Heart right ventricle (tissue), 16 donors: Measurements from ENCODE around the gene SPOCK2. TPM values are rescaled to one million over a fixed set of nuclear protein-coding genes. Genes with fewer than 3 reads are reported as not detected.

ENCODE experiments used
- ATAC-seq, 8 donors: fragments of 200-7000 bp; cut with Tn5 transposase; one replicate each; pipeline ENCODE4 v1.9.1; 2020; ENCODE audit warnings: mild to moderate bottlenecking in 8 of 8, moderate library complexity in 8 of 8, moderate number of reproducible peaks in 1 of 8
- DNase-seq, 2 donors: peaks; one replicate each; pipeline ENCODE4 v3.0.0-alpha.2; 2020
- H3K27ac ChIP-seq, 10 donors: fragments of 200-600 bp; sonication (generic) in 2 of 10; one replicate each; pipeline versions ENCODE4 v1.5.0 to v1.8.0; 2020 to 2022; ENCODE audit warnings: mild to moderate bottlenecking in 3 of 10
- H3K27me3 ChIP-seq, 7 donors: fragments of 200-600 bp; one replicate each; pipeline ENCODE4 v1.8.0; 2021 to 2022; ENCODE audit warnings: mild to moderate bottlenecking in 2 of 7
- H3K36me3 ChIP-seq, 9 donors: fragments of 200-600 bp; sonication (generic) in 1 of 9; one replicate each; pipeline versions ENCODE4 v1.5.0 to v1.8.0; 2020 to 2022; ENCODE audit warnings: mild to moderate bottlenecking in 2 of 9
- H3K4me1 ChIP-seq, 9 donors: fragments of 200-600 bp; sonication (generic) in 1 of 9; one replicate each; pipeline versions ENCODE4 v1.5.0 to v1.8.0; 2020 to 2022; ENCODE audit warnings: mild to moderate bottlenecking in 4 of 9
- H3K4me3 ChIP-seq, 10 donors: fragments of 200-600 bp; sonication (generic) in 2 of 10; one replicate each; pipeline versions ENCODE4 v1.5.0 to v1.8.0; 2020 to 2022; ENCODE audit warnings: mild to moderate bottlenecking in 7 of 10, moderate library complexity in 2 of 10
- H3K9me3 ChIP-seq, 11 donors: fragments of 200-600 bp in 10 of 11; sonication (generic) in 2 of 11; one replicate each; pipeline versions ENCODE4 v1.5.0 to v1.8.0; 2013 to 2022; ENCODE audit warnings: mild to moderate bottlenecking in 2 of 11, control low read depth in 1 of 11, moderate library complexity in 1 of 11
- CTCF ChIP-seq, 9 donors: fragments of 200-600 bp; sonication (generic) in 2 of 9; IDR thresholded peaks; one replicate each; pipeline versions ENCODE4 v1.5.0 to v1.8.0; 2021 to 2022; ENCODE audit warnings: antibody characterized with exemption in 9 of 9, mild to moderate bottlenecking in 5 of 9, moderate library complexity in 1 of 9
- WGBS, 2 donors: extraction: QIAGEN DNeasy Blood & Tissue Kit; methylation state at CpG; one replicate each; pipeline ENCODE4 v1.1.7; 2013; ENCODE audit warnings: inconsistent platforms in 1 of 2; 5-methylcytosine and 5-hydroxymethylcytosine counted together
- intact Hi-C, 10 donors: fragments of 100-400 bp; cut with DNase I; formaldehyde crosslinking; loops; one replicate each; pipeline versions ENCODE4 v1.11.1 to v1.14.2; 2022
- polyA plus RNA-seq, 2 donors: library from polyadenylated mRNA; stranded (reverse); fragments of 200-250 nt; gene quantifications; one replicate each; pipeline ENCODE4 v1.2.3, GENCODE V29; 2013
- total RNA-seq, 10 donors: library from RNA; stranded (reverse); fragmentation: NEBNext Ultra II Directional in 3 of 10; extraction: Animal tissue kit (Norgen Biotek cat#: 25700) in 3 of 10; gene quantifications; one replicate each; pipeline versions ENCODE4 v1.2.1 to v1.2.4, GENCODE V29; 2021 to 2023
- donor health status: Arrhythmogenic right ventricular cardiomyopathy.
- donor health status: ischemic (EF 13 %, LVEDD 7.1; RV severe dilation, severe dysfunction).
- donor health status: healthy with polysubstance abuse.
- donor health status: DM: no; HTN: yes; CAD: no.
- donor health status: DM: no; HTN: no; CAD: no.
- donor health status: ischemic (EF 25% LVEDD 6.9; RV normal size, moderate dysfunction).
- donor health status: ischemic (EF 25% LVEDD 5.7; RV mildly dilated, moderate dysfunction).
- donor health status: healthy.
- donor health status: DM: yes; HTN: yes; CAD: no.
- donor health status: Ischemic cardiomyopathy.
- donor health status: ischemic (EF 35%, LVEDD 5.7; RV mildly dilated, moderate dysfunction).
- donor health status: nonischemic (EF 11% LVEDD 7.7; RV severe dilation, severe dysfunction).
- donor health status: DM: yes; HTN: yes; CAD: no.
- donor health status: PGD.
- donor health status: ischemic (EF 29% LVEDD 5.4; RV normal size, mild dysfunction).
- donor health status: nonischemic (EF 23%, LVEDD 6.1; RV moderate dilation, normal function).

SPOCK2 gene
- total and polyA plus RNA-seq, 12 donors, result 3.5 to 13.4 (median 6.9) TPM

- intact Hi-C loops, result no loop called here
- no peak for DNase-seq
- peak in 5 of 8 donors; percentile 18 to 70 (median 60) for ATAC-seq
- Histone ChIP-seq H3K4me1 (peaks cover 13 to 41% (median 37%) of the 10 kb centered on the region in 9 donors), H3K36me3 (peaks cover 0 to 12% (median 0%) of the 10 kb centered on the region in 9 donors), H3K4me3 (no peak overlapping the region), H3K27ac (peak overlapping the region in 7 of 10 donors; percentile 11 to 88 (median 54)), H3K9me3 (no peaks in the 10 kb centered on the region), H3K27me3 (peaks cover 5 to 32% (median 19%) of the 10 kb centered on the region in 7 donors)
- 55 to 62% methylated on average over 6 of the region's 6 CpGs for WGBS, 2 donors
- no peak for TF ChIP-seq CTCF (IDR thresholded peaks at IDR 0.05)
Observed at GRCh38 chr10:72089618-72090017, 1.3 kb upstream of the SPOCK2 start.

GRCh38 chr10:72088889-72089575 is 681 bp upstream of the SPOCK2 start:
- Histone ChIP-seq H3K4me3 (peak overlapping the region in 7 of 10 donors; percentile 54 to 67 (median 59)), H3K9me3 (no peaks in the 10 kb centered on the region), H3K36me3 (peaks cover 0 to 8% (median 0%) of the 10 kb centered on the region in 9 donors), H3K27ac (peak overlapping the region in 7 of 10 donors; percentile 17 to 88 (median 56)), H3K27me3 (peaks cover 5 to 32% (median 19%) of the 10 kb centered on the region in 7 donors), H3K4me1 (peaks cover 13 to 41% (median 37%) of the 10 kb centered on the region in 9 donors)
- TF ChIP-seq CTCF (IDR thresholded peaks at IDR 0.05), result no peak
- ATAC-seq (peak in 5 of 8 donors; percentile 9 to 37 (median 28)), DNase-seq (peak in 1 of 2 donors; percentile 59)
- intact Hi-C loops, result loop anchor here in 1 of 10 donors (1.0 kb wide), 1 partner anchor 49 kb away; no protein-coding TSS in a partner anchor
- WGBS, 2 donors, result 67 to 74% methylated on average over 14 of the region's 14 CpGs

- Histone ChIP-seq H3K4me3 (peak overlapping the region; percentile 44 to 67 (median 56)), H3K27ac (peak overlapping the region; percentile 8 to 89 (median 78)), H3K27me3 (peaks cover 5 to 32% (median 19%) of the 10 kb centered on the region in 7 donors), H3K36me3 (peaks cover 0 to 7% (median 0%) of the 10 kb centered on the region in 9 donors), H3K9me3 (no peaks in the 10 kb centered on the region), H3K4me1 (peaks cover 13 to 41% (median 37%) of the 10 kb centered on the region in 9 donors)
- DNase-seq (no peak), ATAC-seq (peak in 7 of 8 donors; percentile 13 to 60 (median 26))
- TF ChIP-seq CTCF (IDR thresholded peaks at IDR 0.05), result no peak
- intact Hi-C loops, result no loop called here
- 8 to 9% methylated on average over 42 to 50 of the region's 50 CpGs for WGBS, 2 donors
Observed at GRCh38 chr10:72087392-72087968, 871 bp downstream of the SPOCK2 start.
